KOPT-K1 (cell line): ENCODE measurements around the gene GK.
A peak's percentile ranks its signal among the peaks of the same experiment; 100 is the strongest.
"Not testable (repeated sequence)": the region's sequence is repeated elsewhere in the genome, so short reads cannot be mapped to it uniquely, and the experiment has no call there.

Source experiments
- H3K27ac ChIP-seq: fragments of 200-600 bp; sonication (generic); 2 replicates; pipeline ENCODE4 v1.5.1; 2016; ENCODE audit warnings: antibody characterized with exemption, mild to moderate bottlenecking, low read depth, low read length; ENCODE audit not compliant: poor library complexity, severe bottlenecking
- H3K36me3 ChIP-seq: fragments of 200-600 bp; sonication (generic); 2 replicates; pipeline ENCODE4 v1.5.1; 2017; ENCODE audit warnings: antibody characterized with exemption, mild to moderate bottlenecking, low read length, moderate library complexity; ENCODE audit not compliant: insufficient read depth
- H3K9me3 ChIP-seq: fragments of 200-600 bp; sonication (generic); 2 replicates; pipeline ENCODE4 v1.5.1; 2017; ENCODE audit warnings: antibody characterized with exemption, low read length, mild to moderate bottlenecking; ENCODE audit not compliant: insufficient read depth, poor library complexity, severe bottlenecking

The GK gene

GRCh38 chrX:30653415-30654131, at the start of gene GK:
GK (plus strand) TSS chrX:30653423; CDS start chrX:30653538, 115 bp downstream.
- Histone ChIP-seq H3K27ac (peak within 1 kb of the TSS; percentile 88), H3K36me3 (no peaks in the 10 kb centered on the region), H3K9me3 (no peaks in the 10 kb centered on the region)

- Histone ChIP-seq H3K36me3 (no peaks in the 10 kb centered on the region), H3K9me3 (no peaks in the 10 kb centered on the region), H3K27ac (no peak overlapping the region)
Measured at GRCh38 chrX:30607155-30607554, 46.1 kb upstream of the GK start.

GRCh38 chrX:30610026-30610425, 43.2 kb upstream of the GK start:
- no peaks in the 10 kb centered on the region for H3K9me3 ChIP-seq
- no peak overlapping the region for H3K27ac ChIP-seq
- no peaks in the 10 kb centered on the region for H3K36me3 ChIP-seq

- Histone ChIP-seq H3K9me3 (no peaks in the 10 kb centered on the region), H3K27ac (no peak overlapping the region), H3K36me3 (no peaks in the 10 kb centered on the region)
Measured at GRCh38 chrX:30612250-30612655, 41.0 kb upstream of the GK start.

DNA sequence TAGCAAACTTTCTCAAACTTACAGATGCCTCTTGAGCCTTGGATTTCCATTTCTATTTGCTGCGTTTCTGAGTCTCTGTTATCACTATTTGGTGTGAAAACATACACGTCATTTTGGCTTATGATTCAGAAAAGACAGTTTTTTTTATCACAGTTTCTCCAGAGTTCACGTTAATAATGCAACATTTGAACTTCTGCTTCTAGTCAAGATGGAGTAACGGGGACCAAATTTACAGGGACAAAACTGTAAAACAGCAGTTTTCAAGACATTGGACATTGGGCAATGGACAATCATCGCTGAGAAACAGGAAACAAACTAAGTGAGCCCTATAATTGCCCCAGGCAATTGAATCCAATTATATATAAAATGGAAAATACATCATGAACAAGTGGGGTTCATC, 39.5 kb upstream of the GK start:
- Histone ChIP-seq H3K36me3 (no peaks in the 10 kb centered on the region), H3K27ac (no peak overlapping the region), H3K9me3 (no peaks in the 10 kb centered on the region)

DNA sequence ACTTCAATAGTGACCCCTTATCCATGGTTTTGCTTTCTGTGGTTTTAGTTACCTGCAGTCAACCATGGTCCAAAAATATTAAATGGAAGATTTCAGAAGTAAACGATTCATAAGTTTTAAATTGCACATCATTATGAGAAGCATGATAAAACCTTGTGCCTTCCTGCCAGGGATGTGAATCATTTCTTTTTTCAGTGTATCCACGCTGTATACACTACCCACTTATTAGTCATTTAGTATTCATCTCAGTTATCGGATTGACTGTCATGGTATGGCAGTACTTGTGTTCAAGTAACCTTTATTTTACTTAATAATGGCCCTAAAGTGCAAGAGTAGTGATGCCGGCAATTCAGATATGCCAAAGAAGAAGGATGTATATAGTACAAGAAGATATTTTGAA, 38.0 kb upstream of the GK start:
- H3K9me3 ChIP-seq, result no peaks in the 10 kb centered on the region
- no peak overlapping the region for H3K27ac ChIP-seq
- H3K36me3 ChIP-seq, result no peaks in the 10 kb centered on the region

- peaks cover 7% of the 10 kb centered on the region for H3K9me3 ChIP-seq
- no peaks in the 10 kb centered on the region for H3K36me3 ChIP-seq
- H3K27ac ChIP-seq, result no peak overlapping the region
Measured at GRCh38 chrX:30618160-30618765, 35.0 kb upstream of the GK start.

DNA sequence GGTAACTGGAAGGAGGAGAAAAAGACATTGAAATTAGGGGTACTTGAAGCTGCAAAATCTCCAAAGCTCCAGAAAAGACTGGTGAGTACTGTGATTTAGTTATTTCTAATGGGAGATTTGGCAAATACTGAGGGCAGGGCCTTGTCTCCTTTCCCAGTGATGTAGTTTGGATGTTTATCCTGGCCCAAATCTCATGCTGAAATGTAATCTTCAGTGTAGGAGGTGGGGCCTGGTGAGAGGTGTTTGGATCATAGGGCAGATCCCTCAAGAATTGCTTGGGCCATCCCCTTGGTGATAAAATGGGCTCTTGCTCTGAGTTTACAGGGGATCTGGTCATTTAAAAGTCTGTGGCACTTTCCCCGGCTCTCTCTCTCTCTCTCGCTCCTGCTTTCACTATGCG, 33.1 kb upstream of the GK start:
- Histone ChIP-seq H3K36me3 (no peaks in the 10 kb centered on the region), H3K27ac (no peak overlapping the region), H3K9me3 (peaks cover 7% of the 10 kb centered on the region)

- Histone ChIP-seq H3K36me3 (no peaks in the 10 kb centered on the region), H3K9me3 (peaks cover 7% of the 10 kb centered on the region), H3K27ac (no peak overlapping the region)
Measured at GRCh38 chrX:30620980-30621618, 32.1 kb upstream of the GK start.

GRCh38 chrX:30622361-30622760, 30.9 kb upstream of the GK start:
- H3K9me3 ChIP-seq, result peaks cover 7% of the 10 kb centered on the region
- no peaks in the 10 kb centered on the region for H3K36me3 ChIP-seq
- H3K27ac ChIP-seq, result no peak overlapping the region

DNA sequence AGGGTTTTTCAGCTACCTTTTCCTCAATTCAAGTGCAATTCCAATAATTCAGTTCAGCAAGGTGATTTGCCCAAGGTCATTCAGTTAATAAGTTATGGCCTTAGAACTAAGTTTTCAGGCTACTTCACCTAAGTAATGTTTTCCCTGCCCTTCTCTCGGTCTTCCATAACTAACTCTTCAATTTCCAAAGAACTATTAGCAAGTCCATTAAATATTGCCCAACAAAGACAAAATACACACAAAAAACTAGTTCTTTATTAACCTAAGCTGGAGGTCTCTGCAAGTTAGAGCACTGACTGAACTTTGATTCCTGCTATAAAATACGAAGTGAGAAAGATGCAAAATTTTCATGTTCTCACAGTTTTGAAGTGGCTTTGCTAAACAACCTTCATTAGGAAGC, 26.8 kb upstream of the GK start:
- no peaks in the 10 kb centered on the region for H3K36me3 ChIP-seq
- no peak overlapping the region for H3K27ac ChIP-seq
- peaks cover 7% of the 10 kb centered on the region for H3K9me3 ChIP-seq

GRCh38 chrX:30627818-30628652, 25.2 kb upstream of the GK start:
- no peaks in the 10 kb centered on the region for H3K36me3 ChIP-seq
- H3K27ac ChIP-seq, result no peak overlapping the region
- H3K9me3 ChIP-seq, result no peaks in the 10 kb centered on the region

- H3K9me3 ChIP-seq, H3K27ac ChIP-seq, H3K36me3 ChIP-seq: not testable (repeated sequence)
Measured at GRCh38 chrX:30634070-30634469, 19.2 kb upstream of the GK start.

DNA sequence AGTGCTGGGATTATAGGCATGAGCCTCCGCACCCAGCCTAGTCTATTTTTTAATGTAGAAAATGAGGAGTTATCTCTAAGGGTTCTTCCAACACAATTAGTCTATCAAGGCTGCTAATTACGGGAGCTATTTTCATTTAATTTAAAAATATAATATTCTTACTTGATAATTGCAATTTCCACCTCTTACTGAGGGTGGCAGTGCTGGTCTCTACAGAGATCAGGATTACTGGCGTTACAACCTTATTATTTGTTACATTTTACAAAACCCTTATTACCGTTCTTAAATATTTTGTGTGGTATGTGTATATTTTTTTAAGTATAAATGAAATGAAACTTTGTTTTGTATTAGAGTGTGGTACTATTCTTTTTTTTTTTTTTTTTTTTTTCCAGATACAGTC, 17.6 kb upstream of the GK start:
- no peaks in the 10 kb centered on the region for H3K9me3 ChIP-seq
- no peaks in the 10 kb centered on the region for H3K36me3 ChIP-seq
- no peak overlapping the region for H3K27ac ChIP-seq
